ENCODE results near the gene IRF5.
"Not testable (repeated sequence)": the region's sequence is repeated elsewhere in the genome, so short reads cannot be mapped to it uniquely, and the experiment has no call there.

DNA sequence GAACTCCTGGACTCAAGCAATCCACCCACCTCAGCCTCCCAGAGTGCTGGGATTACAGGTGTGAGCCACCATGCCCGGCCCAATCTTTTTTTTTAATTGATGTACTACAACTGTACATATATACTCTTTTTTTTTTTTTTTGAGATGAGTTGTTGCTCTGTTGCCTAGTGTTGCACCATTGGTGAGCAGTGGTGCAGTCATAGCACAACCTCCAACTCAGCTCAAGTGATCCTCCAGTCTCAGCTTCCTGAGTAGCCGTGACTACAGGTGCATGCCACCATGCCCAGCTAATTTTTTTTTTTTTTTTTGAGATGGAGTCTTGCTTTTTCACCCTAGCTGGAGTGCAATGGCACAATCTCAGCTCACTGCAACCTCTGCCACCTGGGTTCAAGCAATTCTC is 5.5 kb downstream of the IRF5 start:
- TF ChIP-seq, protein P1, sequence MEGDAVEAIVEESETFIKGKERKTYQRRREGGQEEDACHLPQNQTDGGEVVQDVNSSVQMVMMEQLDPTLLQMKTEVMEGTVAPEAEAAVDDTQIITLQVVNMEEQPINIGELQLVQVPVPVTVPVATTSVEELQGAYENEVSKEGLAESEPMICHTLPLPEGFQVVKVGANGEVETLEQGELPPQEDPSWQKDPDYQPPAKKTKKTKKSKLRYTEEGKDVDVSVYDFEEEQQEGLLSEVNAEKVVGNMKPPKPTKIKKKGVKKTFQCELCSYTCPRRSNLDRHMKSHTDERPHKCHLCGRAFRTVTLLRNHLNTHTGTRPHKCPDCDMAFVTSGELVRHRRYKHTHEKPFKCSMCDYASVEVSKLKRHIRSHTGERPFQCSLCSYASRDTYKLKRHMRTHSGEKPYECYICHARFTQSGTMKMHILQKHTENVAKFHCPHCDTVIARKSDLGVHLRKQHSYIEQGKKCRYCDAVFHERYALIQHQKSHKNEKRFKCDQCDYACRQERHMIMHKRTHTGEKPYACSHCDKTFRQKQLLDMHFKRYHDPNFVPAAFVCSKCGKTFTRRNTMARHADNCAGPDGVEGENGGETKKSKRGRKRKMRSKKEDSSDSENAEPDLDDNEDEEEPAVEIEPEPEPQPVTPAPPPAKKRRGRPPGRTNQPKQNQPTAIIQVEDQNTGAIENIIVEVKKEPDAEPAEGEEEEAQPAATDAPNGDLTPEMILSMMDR (conservative IDR thresholded peaks at IDR 0.05; ENCODE audit: low read length), result not testable (repeated sequence)
- not testable (repeated sequence) for TF ChIP-seq EZH2phosphoT487 (IDR thresholded peaks at IDR 0.05; ENCODE audit: borderline replicate concordance)
